GM21737 (cell line): ENCODE data around the gene STXBP1.

ENCODE experiments used
- ATAC-seq: cut with Tn5 transposase; IDR thresholded peaks from one replicate; pipeline ENCODE4 v1.9.1; 2021; ENCODE audit warnings: mild to moderate bottlenecking, moderate library complexity; ENCODE audit not compliant: unreplicated experiment

STXBP1 gene

DNA sequence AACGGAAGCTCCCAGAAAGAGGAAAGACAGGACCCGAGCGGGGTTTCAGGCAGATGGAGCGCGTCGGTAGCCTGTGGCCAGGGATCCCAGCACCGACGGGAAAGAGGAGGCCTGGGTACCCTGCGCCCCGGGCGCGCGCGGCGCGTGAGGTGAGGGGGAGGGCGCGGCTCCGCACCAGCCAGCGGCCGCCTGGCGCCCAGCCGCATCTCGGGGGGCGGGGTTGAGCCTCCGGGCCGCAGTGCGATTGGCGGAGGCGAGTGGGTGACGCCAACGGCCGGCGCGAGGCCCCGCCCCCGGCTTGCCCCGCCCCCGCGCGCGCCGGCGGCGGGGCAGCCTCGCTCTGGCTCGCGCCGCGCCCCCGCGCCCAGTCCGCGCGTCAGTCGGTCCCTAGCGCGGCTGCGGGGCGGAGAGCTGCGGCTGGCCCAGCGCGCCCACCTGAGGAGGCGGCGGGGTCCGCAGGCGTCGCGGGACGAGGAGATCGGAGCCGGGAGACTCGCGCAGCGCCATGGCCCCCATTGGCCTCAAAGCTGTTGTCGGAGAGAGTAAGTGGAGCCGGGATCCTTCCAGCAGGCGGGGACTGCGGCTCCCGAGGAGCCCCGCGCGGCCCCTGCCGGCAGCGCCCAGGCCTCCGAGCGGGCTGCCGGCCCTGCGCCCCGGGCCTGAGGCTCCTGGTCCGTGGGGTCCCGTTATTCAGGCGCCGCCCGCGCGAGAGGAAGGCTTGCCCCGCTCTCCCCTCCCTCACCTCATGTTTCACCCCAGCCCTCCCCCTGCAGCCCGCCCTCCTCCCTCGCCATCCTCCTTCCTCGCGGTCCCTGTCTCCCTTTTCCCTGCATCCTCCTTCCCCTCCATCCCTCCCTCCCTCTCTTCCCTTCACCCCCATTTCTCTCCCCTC is at the start of gene STXBP1:
Gene STXBP1, plus strand, starts transcription at position 379 of the 892 bp plus-strand sequence. Its CDS starts 127 bp downstream, at position 506.
- ATAC-seq, result peak; percentile 88

DNA sequence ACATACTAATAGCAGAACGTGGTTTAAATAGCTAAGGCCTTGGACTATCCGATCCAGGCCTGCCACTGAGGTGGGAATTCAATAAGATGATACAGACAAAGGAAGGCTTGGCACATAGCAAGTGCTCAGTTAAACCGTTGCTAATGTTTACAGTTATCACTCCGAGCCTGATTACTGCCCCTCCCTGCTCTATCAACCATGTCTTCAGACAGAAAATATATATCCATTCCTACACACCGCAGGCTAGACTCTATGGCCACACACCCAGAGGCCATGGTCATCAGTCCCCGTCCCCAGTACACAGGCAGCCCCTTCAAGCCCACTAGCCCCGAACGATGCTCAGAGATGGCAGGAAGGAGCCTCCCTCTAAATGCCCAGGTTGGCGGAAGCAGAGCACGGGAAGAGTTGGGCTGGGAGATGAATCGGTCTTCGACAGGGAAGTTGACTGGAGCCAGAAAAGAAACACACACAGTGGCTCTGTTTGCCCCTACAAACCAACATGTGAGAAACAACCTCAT is 49.7 kb upstream of the STXBP1 start:
- ATAC-seq, result no peak

DNA sequence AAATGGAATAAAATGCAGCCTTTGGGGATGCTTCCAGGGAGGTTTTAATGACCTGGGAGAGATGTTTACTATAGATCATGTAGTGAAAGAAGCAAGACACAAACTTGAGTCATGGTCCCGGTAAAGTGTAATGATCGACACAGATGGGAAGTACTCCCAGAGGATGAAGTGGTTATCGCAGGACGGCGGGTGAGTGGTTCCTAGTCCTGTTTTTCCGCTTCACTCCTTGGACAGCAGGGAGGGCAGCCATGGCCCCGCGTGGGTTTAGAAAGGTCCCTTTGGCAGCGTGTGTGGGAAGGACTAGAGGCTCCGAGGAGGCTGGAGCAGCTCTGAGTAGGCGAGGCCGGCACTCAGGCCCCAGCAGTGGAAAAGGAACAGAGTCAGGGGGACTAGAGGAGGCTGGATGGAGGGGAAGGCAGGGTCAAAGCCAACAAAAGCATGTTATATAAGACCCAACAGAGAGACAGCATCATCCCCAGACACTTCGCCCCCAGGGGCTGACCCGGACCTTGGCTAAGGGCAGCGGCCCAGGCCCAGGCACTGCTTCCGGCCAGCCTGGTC is 49.2 kb upstream of the STXBP1 start:
- ATAC-seq, result no peak

DNA sequence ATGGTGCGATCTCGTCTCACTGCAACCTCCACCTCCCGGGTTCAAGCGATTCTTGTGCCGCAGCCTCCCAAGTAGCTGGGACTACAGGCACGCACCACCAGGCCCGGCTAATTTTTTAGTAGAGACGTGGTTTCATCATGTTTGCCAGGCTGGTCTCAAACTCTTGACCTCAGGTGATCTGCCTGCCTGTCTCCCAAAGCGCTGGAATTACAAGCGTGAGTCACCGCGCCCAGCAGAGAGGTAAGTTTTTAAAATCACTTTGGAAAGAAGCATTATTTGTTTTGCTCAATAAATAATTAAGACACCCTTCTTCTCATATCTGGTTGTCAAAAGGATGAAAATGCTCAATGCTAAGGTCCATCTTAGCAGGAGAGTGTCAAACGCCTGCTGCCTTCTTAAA is 48.5 kb upstream of the STXBP1 start:
- no peak for ATAC-seq

GRCh38 chr9:127565231-127565630 is 46.8 kb upstream of the STXBP1 start:
- no peak for ATAC-seq

DNA sequence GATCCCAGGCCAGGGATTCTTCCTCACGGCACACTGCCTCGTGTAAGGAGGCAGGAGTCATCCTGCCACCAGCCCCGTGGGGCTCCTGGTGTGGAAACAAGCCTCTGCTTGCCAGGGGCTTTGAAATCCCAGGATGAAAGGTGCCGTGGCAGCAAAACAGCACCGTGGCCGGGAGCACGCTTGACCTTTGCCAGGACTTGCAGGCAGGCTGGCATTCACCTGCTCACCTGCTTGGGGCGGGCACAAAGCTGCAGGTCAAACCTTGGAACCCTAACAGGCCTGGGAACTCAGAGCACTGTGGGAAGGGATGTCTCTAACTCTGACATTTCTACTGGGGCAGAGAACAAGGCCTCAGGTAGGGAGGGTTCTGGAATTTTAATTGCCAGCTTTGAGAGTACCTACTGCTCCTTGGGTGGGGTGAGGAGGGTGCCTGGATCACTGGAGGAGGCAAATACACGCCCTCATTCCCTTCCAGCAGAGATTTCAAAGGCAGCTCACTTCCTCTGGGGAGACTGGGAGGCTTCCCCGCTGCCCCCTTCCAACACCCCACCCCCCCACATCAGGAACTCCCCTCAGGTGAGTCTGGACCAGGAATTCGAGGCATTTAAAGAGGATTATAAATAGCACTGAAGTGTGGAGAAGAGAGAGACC is 45.6 kb upstream of the STXBP1 start:
- no peak for ATAC-seq

- ATAC-seq, result no peak
These were observed 44.9 kb upstream of the STXBP1 start for GRCh38 chr9:127567035-127567729.

GRCh38 chr9:127567730-127568617 is 44.1 kb upstream of the STXBP1 start:
- ATAC-seq, result no peak

GRCh38 chr9:127568618-127568970 is 43.5 kb upstream of the STXBP1 start:
- ATAC-seq, result no peak

DNA sequence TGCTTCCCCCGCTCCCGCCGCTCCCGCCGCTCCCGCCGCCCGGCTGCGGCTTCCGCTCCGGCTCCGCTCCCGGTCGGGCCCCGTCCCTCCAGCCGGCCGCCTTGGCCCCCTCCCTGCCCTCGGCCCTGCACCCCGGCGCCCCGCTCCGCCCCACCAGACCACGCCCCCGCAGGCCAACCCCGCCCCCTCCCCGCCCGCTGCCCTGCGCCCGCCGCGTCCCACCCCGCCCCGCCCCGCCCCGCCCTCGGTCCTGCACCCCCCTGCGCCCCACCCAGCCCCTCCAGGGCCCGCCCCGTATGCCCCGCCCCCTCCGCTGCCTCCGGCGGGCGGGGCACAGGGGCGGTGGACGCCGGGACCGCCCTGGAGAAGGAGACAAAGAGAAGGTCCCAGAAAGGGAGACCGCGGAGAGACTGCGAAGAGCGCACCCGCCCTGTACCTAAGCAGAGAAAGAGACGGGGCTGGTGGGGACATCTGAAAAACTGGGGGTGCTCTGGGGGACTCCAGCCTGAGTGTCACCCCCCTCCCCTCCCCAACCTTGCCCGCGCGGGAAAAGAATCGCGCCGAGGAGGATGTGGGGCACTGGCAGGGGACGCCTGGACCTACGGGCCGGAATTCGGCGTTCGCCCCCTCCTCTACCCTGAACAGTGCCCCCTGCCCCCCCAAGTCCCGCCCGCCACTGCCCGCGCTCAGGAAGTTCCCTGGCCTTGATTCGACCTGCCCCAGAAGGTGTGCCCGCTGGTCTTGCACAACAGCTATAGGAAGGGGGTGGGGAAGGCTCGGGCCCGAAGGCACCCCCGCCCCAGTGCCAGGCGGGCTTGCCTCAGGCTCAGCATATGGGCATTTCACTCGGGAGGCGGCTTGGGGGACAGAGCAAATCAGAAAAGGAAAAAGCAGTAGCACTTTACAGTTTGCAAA is 42.8 kb upstream of the STXBP1 start:
- no peak for ATAC-seq

DNA sequence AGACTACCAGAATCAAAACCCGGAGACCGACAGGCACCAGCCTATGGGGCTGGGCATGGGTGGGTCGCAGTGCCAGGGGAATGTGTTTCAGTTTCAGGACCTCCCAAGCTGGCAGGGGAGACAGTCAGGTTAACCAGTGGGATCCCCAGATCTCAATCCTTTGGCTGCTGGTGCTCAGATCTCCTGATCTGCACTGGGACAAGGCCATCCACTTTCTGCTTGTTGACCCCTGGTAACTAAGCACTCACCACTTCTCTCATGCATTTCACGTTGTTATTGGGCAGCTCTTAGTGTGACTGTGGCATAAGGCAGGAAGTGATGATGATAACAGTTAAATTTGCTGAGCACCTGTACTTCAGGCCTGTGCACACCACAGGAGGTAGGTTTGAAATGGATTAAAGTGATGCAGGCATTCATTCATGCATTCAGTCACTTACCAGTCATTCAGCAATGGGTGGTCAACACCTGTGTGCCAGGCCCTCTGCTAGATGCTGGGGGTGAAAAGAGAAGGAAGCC is 42.1 kb upstream of the STXBP1 start:
- no peak for ATAC-seq

GRCh38 chr9:127570533-127571111 is 41.5 kb upstream of the STXBP1 start:
- no peak for ATAC-seq

GRCh38 chr9:127571971-127572370 is 40.1 kb upstream of the STXBP1 start:
- ATAC-seq, result no peak

DNA sequence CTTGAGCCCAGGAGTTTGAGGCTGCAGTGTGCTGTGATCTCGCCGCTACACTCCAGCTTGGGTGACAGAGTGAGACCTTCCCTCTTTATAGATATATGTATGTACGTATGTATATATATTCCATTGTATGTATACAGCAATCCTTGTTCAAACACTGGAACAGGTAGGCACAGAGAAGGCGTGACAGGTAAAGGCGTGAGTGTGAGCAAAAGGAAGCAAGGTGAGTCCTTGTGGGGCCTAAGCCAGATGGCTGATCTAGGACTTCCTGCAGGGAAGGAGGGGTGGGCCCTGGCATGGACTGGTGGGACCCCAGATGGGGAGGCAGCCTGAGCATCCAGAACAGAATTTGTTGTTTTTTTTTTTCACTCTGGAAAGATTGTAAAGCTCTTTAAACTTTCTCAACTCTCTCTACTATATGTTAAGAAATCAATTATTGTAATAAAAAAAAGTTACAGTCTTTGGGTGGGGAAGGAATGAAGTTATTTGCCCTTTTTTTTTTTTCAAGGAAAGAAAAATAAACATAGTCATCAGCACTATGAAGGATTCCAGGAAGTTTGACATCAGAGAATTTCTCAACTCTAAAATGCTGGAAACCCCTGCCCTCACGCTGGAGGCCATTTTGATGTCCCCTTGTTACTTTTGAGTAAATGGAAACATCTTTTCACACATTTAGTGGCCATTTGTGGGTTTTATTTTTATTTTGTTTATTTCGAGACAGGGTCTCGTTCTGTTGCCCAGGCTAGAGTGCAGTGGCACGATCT is 38.9 kb upstream of the STXBP1 start:
- no peak for ATAC-seq

- ATAC-seq, result no peak
These were observed 37.7 kb upstream of the STXBP1 start for GRCh38 chr9:127574072-127574993.

DNA sequence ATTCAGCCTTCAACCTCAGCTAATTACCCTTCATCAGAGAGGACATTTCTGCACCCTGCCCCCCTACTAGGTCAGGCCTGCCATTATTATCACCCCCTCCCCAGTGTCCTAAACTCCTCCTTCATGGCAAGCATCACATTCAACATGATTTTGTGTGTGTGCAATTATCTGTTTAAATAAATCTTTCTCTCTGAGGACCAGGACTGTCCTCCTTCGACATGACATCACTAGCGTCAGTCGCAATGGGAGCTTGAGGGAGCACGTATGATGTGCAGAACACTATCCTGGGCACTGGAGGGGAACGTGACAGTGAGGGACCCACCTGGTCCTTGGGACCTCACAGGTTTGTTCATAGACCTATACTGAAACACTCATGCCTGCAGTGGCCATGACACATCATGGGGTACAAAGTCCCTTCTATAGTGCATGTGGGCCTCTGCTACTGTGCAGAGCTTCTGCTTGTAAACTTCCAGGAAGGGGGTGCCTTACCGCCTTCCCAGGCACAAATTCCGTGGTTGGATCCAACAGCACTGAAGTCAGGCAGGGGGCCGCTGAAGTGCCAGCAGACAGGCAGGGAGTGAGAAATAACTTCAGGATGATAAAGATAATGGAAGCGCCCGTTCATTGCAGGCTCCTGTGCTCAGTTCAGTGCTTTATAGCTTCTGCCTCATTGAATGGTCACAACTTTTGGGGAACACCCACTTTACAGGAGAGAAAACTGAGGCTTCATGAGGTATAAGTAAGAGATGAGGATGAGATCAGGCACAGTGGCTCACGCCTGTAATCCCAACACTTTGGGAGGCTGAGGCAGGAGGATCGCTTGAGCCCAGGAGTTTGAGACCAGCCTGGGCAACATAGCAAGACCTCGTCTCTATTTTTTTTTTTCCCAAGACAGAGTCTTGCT is 36.0 kb upstream of the STXBP1 start:
- ATAC-seq, result no peak
